HG02571 (cell line): ENCODE data around the gene APOC1.
"Not testable (repeated sequence)": the region's sequence is repeated elsewhere in the genome, so short reads cannot be mapped to it uniquely, and the experiment has no call there.

Experiments used
- ATAC-seq: cut with Tn5 transposase; IDR thresholded peaks from one replicate; pipeline ENCODE4 v1.9.1; 2021; ENCODE audit warnings: mild to moderate bottlenecking, moderate library complexity; ENCODE audit not compliant: unreplicated experiment

APOC1 gene

GRCh38 chr19:44911896-44912295 lies 2.5 kb upstream of the APOC1 start:
- not testable (repeated sequence) for ATAC-seq

GRCh38 chr19:44912854-44913253 lies 1.6 kb upstream of the APOC1 start:
- ATAC-seq = no peak

GRCh38 chr19:44913512-44914432 lies 636 bp upstream of the APOC1 start:
- not testable (repeated sequence) for ATAC-seq

GRCh38 chr19:44924243-44924725 lies 9.9 kb downstream of the APOC1 start:
- ATAC-seq = no peak

- no peak for ATAC-seq
Observed at GRCh38 chr19:44925114-44925891, 10.9 kb downstream of the APOC1 start.

- ATAC-seq = not testable (repeated sequence)
Observed at GRCh38 chr19:44926245-44927077, 12.1 kb downstream of the APOC1 start.

- no peak for ATAC-seq
Observed at GRCh38 chr19:44927746-44928145, 13.3 kb downstream of the APOC1 start.

- ATAC-seq = no peak
Observed at GRCh38 chr19:44930088-44930487, 15.7 kb downstream of the APOC1 start.

GRCh38 chr19:44931541-44931940 lies 17.1 kb downstream of the APOC1 start:
- ATAC-seq = no peak

- ATAC-seq = no peak
Observed at GRCh38 chr19:44939668-44940067, 25.3 kb downstream of the APOC1 start.

GRCh38 chr19:44942067-44942571 lies 27.7 kb downstream of the APOC1 start, which contains the start of gene APOC4:
TSS of gene APOC4 (plus strand) at chr19:44942237. CDS start at chr19:44942278, 41 bp downstream.
- ATAC-seq = no peak

- peak; percentile 58 for ATAC-seq
Observed at GRCh38 chr19:44943801-44944249, 29.4 kb downstream of the APOC1 start.

- no peak for ATAC-seq
Observed at GRCh38 chr19:44947041-44947581, 32.7 kb downstream of the APOC1 start.

- no peak for ATAC-seq
Observed at GRCh38 chr19:44948237-44948636, 33.8 kb downstream of the APOC1 start.

GRCh38 chr19:44948763-44949374 lies 34.5 kb downstream of the APOC1 start:
- no peak for ATAC-seq

GRCh38 chr19:44949550-44949949 lies 35.1 kb downstream of the APOC1 start:
- no peak for ATAC-seq

GRCh38 chr19:44951179-44952159 lies 37.1 kb downstream of the APOC1 start:
- no peak for ATAC-seq

- no peak for ATAC-seq
Observed at GRCh38 chr19:44954278-44954648, 39.9 kb downstream of the APOC1 start.
